Sigmoid colon (tissue), 7 donors: ENCODE measurements around the gene IL1RN. TPM values are rescaled to one million over a fixed set of nuclear protein-coding genes. Genes with fewer than 3 reads are reported as not detected.

Source experiments
- DNase-seq: peaks from one replicate; pipeline ENCODE4 v3.0.0-alpha.2; 2019
- H3K27ac ChIP-seq, 4 donors: fragments of 200-600 bp; sonication (generic); one replicate each; pipeline ENCODE4 v1.5.1; 2016 to 2019; ENCODE audit warnings: mild to moderate bottlenecking in 1 of 4
- H3K27me3 ChIP-seq, 3 donors: fragments of 200-600 bp; sonication (generic); one replicate each; pipeline ENCODE4 v1.5.1; 2019; ENCODE audit warnings: mild to moderate bottlenecking in 1 of 3
- H3K36me3 ChIP-seq, 4 donors: fragments of 200-600 bp; sonication (generic); one replicate each; pipeline ENCODE4 v1.5.1; 2016 to 2019
- H3K4me1 ChIP-seq, 4 donors: fragments of 200-600 bp; sonication (generic); one replicate each; pipeline ENCODE4 v1.5.1; 2017 to 2019
- H3K4me3 ChIP-seq, 4 donors: fragments of 200-600 bp; sonication (generic); one replicate each; pipeline ENCODE4 v1.5.1; 2017 to 2019; ENCODE audit warnings: mild to moderate bottlenecking in 2 of 4, moderate library complexity in 1 of 4
- H3K9me3 ChIP-seq, 4 donors: fragments of 200-600 bp in 3 of 4; sonication (generic) in 3 of 4; one replicate each; pipeline versions ENCODE4 v1.5.1 to v1.6.1; 2013 to 2019
- CTCF ChIP-seq, 4 experiments: fragments of 450-650 bp in 3 of 4; fragments of 200-600 bp in 1 of 4; IDR thresholded peaks; one replicate each; pipeline ENCODE4 v1.5.1; 2016 to 2019; ENCODE audit warnings: antibody characterized with exemption in 4 of 4, mild to moderate bottlenecking in 3 of 4, moderate library complexity in 2 of 4
- EP300 ChIP-seq, 4 donors: sonication (generic); formaldehyde crosslinking; IDR thresholded peaks; one replicate each; pipeline ENCODE4 v1.6.1; 2017; ENCODE audit warnings: antibody characterized with exemption in 4 of 4
- POLR2A ChIP-seq, 2 donors: fragments of 450-650 bp; IDR thresholded peaks; one replicate each; pipeline ENCODE4 v1.6.1; 2016; ENCODE audit warnings: antibody characterized with exemption in 2 of 2, mild to moderate bottlenecking in 2 of 2, moderate library complexity in 2 of 2
- POLR2AphosphoS5 ChIP-seq, 4 donors: sonication (generic); formaldehyde crosslinking; IDR thresholded peaks; one replicate each; pipeline ENCODE4 v1.6.1; 2017; ENCODE audit warnings: antibody characterized with exemption in 4 of 4
- WGBS, 2 donors: extraction: QIAGEN DNeasy Blood & Tissue Kit; methylation state at CpG; one replicate each; pipeline ENCODE4 v1.1.7; 2013; 5-methylcytosine and 5-hydroxymethylcytosine counted together
- intact Hi-C: fragments of 100-400 bp; cut with DNase I; formaldehyde crosslinking; loops from one replicate; pipeline ENCODE4 v1.15.1; 2023
- polyA plus RNA-seq, 3 donors: library from polyadenylated mRNA; stranded (reverse); fragments of 200-250 nt; gene quantifications; one replicate each; pipeline ENCODE4 v1.2.3, GENCODE V29; 2013
- total RNA-seq, 4 donors: library from RNA; depleted of rRNA; stranded (reverse); fragments of >200 nt; gene quantifications; one replicate each; pipeline ENCODE4 v1.1.0, GENCODE V29; 2016
- donor health status: healthy with polysubstance abuse.
- donor health status: Bipolar disorder and iron deficiency.
- donor health status: healthy.

The IL1RN gene
- total and polyA plus RNA-seq, 7 donors, result 0.55 to 19.9 (median 6.6) TPM; not detected in 2

GRCh38 chr2:113098041-113098440 lies 29.4 kb upstream of the IL1RN start:
- no peak for TF ChIP-seq POLR2A (IDR thresholded peaks at IDR 0.05)
- TF ChIP-seq POLR2AphosphoS5 (IDR thresholded peaks at IDR 0.05), result no peak
- no peak for TF ChIP-seq EP300 (IDR thresholded peaks at IDR 0.05)
- TF ChIP-seq CTCF (IDR thresholded peaks at IDR 0.05), result no peak
- Histone ChIP-seq H3K4me3 (no peak overlapping the region), H3K9me3 (no peaks in the 10 kb centered on the region), H3K27ac (no peak overlapping the region), H3K27me3 (no peaks in the 10 kb centered on the region), H3K4me1 (no peaks in the 10 kb centered on the region), H3K36me3 (no peaks in the 10 kb centered on the region)
- intact Hi-C loops, result no loop called here
- WGBS, 2 donors, result 71 to 78% methylated on average over 4 of the region's 4 CpGs
- no peak for DNase-seq

- H3K4me3 ChIP-seq, result no peak overlapping the region
- TF ChIP-seq POLR2A (IDR thresholded peaks at IDR 0.05) (no peak), POLR2AphosphoS5 (IDR thresholded peaks at IDR 0.05) (no peak), CTCF (IDR thresholded peaks at IDR 0.05) (no peak), EP300 (IDR thresholded peaks at IDR 0.05) (no peak)
- intact Hi-C loops, result no loop called here
- H3K27ac ChIP-seq, result no peak overlapping the region
- no peaks in the 10 kb centered on the region for H3K27me3 ChIP-seq
- no peaks in the 10 kb centered on the region for H3K4me1 ChIP-seq
- WGBS, 2 donors, result 88 to 96% methylated on average over 6 of the region's 6 CpGs
- DNase-seq, result no peak
- no peaks in the 10 kb centered on the region for H3K36me3 ChIP-seq
- H3K9me3 ChIP-seq, result no peaks in the 10 kb centered on the region
Measured at GRCh38 chr2:113098532-113098931, 28.9 kb upstream of the IL1RN start.

GRCh38 chr2:113102133-113102532 lies 25.3 kb upstream of the IL1RN start:
- H3K4me1 ChIP-seq, result no peaks in the 10 kb centered on the region
- no peaks in the 10 kb centered on the region for H3K9me3 ChIP-seq
- H3K36me3 ChIP-seq, result no peaks in the 10 kb centered on the region
- DNase-seq, result no peak
- no peak overlapping the region for H3K27ac ChIP-seq
- WGBS, 2 donors, result 92 to 93% methylated on average over 2 of the region's 2 CpGs
- TF ChIP-seq EP300 (IDR thresholded peaks at IDR 0.05) (no peak), CTCF (IDR thresholded peaks at IDR 0.05) (no peak), POLR2A (IDR thresholded peaks at IDR 0.05) (no peak)
- H3K4me3 ChIP-seq, result no peak overlapping the region
- no peaks in the 10 kb centered on the region for H3K27me3 ChIP-seq
- intact Hi-C loops, result no loop called here

GRCh38 chr2:113103277-113103676 lies 24.1 kb upstream of the IL1RN start:
- no peak overlapping the region for H3K4me3 ChIP-seq
- H3K9me3 ChIP-seq, result no peaks in the 10 kb centered on the region
- TF ChIP-seq CTCF (IDR thresholded peaks at IDR 0.05) (no peak), EP300 (IDR thresholded peaks at IDR 0.05) (no peak), POLR2AphosphoS5 (IDR thresholded peaks at IDR 0.05) (no peak), POLR2A (IDR thresholded peaks at IDR 0.05) (no peak)
- H3K27ac ChIP-seq, result no peak overlapping the region
- no peaks in the 10 kb centered on the region for H3K27me3 ChIP-seq
- no peak for DNase-seq
- no peaks in the 10 kb centered on the region for H3K4me1 ChIP-seq
- intact Hi-C loops, result no loop called here
- no peaks in the 10 kb centered on the region for H3K36me3 ChIP-seq
- 93 to 94% methylated on average over 4 of the region's 4 CpGs for WGBS, 2 donors

GRCh38 chr2:113104054-113104611 lies 23.3 kb upstream of the IL1RN start:
- no peak overlapping the region for H3K4me3 ChIP-seq
- intact Hi-C loops, result no loop called here
- no peaks in the 10 kb centered on the region for H3K27me3 ChIP-seq
- no peaks in the 10 kb centered on the region for H3K4me1 ChIP-seq
- no peak overlapping the region for H3K27ac ChIP-seq
- DNase-seq, result no peak
- TF ChIP-seq POLR2A (IDR thresholded peaks at IDR 0.05) (no peak), EP300 (IDR thresholded peaks at IDR 0.05) (no peak), POLR2AphosphoS5 (IDR thresholded peaks at IDR 0.05) (no peak), CTCF (IDR thresholded peaks at IDR 0.05) (no peak)
- H3K36me3 ChIP-seq, result no peaks in the 10 kb centered on the region
- no peaks in the 10 kb centered on the region for H3K9me3 ChIP-seq
- WGBS, 2 donors, result 92 to 94% methylated on average over 3 of the region's 3 CpGs
